HG03521 (cell line): ENCODE data around the gene TTC23L.

Source experiments
- ATAC-seq: cut with Tn5 transposase; IDR thresholded peaks from one replicate; pipeline ENCODE4 v1.9.1; 2021; ENCODE audit warnings: mild to moderate bottlenecking, moderate library complexity; ENCODE audit not compliant: unreplicated experiment

Gene TTC23L

DNA sequence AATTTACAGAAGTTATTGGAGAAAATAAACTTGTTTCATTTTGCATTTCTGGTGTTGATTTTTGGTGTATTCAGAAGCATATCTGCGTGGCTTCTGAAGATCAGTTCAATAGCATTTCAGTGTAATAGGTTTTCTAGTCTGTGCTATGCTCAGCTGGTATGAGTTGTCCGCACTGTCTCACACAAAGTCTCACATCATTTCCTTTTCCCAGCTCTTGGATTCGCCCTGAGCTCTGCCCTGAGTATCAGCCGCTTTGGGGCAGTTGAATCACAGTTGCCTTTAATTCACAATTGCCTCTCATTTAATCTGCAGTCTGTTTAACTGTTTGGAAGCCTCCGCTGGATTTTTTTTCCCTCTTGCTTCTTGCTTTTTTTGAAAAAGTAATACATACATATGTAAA lies 6.4 kb upstream of the TTC23L start:
- no peak for ATAC-seq

DNA sequence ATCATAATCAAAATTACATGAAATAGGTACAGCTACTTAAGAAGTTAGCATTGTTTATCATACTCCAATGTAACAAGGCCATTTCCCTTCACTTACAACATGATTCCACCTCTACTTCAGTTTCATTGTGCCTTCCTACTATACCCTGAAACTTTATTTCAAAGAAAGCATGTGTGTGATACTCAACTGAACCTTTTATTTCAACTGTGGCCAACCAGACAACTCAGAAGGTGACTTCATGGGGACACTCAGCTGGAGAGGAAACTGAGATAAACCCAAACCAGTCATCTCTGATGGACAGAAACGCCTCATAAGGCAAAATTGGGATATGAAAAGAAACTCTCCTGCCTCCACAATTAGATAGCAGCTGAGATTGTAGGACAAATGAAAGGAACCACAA lies 5.9 kb upstream of the TTC23L start:
- ATAC-seq = no peak

DNA sequence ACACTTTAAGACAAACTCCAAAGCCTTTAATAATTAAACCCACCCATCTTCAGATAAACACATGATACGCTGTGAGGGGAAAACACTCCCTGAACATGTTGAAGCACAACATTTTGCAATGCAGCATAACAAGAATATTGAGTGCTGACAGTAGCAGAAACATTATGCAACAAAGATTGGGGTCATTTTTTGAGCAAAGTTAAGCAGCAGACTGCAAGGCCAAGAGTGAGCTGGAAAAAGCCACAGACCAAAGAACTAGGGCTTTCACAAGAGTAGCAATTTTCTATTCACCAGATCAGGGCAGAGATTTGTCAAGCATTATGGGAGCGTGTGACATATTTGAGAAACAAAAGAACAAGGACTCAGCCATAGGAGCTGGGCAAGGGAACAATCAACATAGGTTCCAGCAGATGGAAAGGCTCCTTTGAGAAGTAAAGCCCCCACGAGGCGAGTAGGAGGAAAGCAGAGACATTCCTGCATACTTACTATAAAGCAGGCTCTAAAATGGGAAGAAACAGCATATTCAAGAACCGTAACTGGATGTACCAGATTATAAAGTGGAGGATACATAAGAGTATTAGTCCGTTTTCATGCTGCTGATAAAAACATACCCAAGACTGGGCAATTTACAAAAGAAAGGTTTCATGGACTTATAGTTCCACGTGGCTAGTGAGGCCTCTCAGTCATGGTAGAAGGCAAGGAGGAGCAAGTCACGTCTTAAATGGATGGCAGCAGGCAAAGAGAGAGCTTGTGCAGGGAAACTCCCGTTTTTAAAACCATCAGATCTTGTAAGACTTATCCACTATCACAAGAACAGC lies 4.8 kb upstream of the TTC23L start:
- no peak for ATAC-seq

DNA sequence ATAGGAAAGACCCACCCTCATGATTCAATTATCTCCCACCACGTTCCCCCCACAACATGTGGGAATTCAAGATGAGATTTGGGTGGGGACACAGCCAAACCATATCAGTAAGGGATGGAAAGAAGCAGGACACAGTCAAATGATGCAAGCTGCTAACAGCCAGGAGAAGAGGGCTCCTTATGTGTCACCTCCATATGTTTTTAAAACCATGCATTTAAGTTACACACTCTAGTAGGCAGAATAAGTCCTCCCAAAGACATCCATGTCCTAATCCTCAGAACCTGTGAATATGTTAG lies 4.2 kb upstream of the TTC23L start:
- ATAC-seq = no peak

DNA sequence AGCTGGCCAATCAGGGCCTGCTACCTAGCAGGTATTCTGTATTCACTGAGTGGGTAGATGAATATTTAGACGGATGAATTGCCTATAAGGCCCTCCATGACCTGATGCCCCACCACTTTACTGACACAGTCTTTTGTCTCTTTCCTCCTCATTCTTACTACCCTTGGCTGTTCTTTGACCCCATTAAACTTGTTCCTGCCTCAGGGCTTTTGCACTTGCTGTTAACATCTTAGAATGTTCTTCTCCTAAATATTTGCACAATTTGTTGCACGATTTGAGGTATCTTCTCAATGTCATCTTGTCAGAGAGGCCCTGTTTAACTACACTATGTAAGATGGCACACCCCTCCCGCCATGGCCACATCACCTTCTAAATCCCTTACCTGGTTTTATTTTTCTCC lies 3.3 kb upstream of the TTC23L start:
- no peak for ATAC-seq

DNA sequence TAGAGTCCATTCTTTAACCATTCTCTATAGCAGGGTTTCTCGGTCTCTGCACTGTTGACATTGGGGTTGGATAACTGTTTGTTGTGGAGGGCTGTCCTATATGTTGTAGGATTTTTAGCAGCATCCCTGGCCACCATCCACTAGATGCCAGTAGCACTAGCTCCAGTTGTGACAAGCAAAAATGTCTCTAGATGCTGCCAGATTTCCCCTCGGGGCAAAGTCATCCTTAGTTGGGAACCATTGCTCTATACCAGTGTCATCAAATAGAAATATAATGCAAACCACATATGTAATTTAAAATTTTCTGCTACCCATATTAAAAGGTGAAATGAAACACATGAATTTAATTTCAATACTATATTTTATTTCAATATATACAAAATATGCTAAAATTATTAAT lies 2.9 kb downstream of the TTC23L start:
- ATAC-seq = no peak

DNA sequence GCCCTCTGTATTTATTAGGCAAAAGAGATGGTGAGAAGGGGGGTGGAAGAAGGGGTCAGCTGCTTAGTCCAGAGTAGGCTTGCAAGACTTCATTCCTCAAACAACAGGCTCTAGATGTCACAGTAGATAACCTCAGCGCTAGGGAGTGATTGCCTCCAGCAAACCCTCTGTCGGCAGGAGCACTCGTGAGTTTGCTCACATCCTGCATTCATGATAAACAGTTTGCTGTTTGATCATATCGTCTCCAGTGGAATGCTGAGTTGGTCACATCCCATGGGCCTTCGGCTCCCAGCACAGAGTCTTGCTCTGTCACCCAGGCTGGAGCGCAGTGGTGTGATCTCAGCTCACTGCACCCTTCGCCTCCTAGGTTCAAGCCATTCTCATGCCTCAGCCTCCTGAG lies 3.6 kb downstream of the TTC23L start:
- no peak for ATAC-seq

DNA sequence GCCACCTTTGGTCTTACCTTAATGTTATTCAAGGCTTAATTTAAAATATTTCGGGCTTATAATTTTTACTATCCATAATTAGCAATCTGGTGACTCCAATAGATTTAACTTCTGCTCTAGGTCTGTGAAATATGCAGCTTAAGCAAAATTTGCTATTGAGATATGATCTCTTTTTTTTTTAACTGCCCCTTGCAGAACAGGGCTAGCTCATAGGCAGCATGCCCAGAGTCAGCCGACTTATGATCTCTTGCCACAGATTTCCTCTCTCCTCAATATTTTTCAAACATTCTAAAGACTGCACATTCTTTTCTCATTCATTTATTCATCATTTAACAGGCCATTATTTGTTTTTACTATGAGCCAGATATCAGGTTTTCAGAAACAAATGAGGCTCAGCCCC lies 4.5 kb downstream of the TTC23L start:
- ATAC-seq = no peak

DNA sequence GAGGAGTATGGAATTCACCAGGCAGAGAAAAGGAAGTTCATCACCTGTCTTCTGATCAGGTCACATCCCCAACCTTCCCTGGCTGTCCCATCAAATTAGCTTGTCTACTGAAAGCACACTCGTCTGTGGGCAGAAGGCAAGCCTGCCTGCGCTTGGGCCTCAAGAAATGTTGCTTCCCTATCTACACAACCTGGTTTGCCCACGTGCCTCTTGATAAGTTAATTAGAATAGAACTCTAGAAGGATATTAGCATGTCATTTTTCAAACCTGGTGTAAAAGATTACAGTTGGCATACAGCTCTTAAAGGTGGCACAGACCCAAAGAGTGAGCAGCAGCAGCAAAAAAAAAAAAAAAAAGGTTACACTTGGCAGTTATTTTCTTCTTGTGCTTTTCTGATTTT lies 5.1 kb downstream of the TTC23L start:
- no peak for ATAC-seq

DNA sequence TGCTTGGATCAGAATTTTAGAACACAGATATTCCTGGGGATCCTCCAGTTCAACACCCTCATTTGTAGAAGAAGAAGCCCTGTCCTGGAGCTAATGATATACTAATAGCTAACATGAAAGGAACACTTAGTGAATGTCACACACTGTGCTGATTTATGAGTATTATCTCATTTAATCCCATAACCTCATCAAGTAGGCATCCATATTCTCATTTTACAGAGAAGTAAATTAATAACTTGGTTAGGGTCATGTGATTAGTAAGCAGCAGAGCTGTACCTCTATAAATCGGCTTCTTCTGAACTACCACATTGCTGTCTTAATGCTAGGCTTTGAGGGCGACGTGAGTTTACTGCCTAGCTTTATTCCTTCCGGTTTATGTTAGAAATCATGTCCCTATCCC lies 6.0 kb downstream of the TTC23L start:
- ATAC-seq = no peak

DNA sequence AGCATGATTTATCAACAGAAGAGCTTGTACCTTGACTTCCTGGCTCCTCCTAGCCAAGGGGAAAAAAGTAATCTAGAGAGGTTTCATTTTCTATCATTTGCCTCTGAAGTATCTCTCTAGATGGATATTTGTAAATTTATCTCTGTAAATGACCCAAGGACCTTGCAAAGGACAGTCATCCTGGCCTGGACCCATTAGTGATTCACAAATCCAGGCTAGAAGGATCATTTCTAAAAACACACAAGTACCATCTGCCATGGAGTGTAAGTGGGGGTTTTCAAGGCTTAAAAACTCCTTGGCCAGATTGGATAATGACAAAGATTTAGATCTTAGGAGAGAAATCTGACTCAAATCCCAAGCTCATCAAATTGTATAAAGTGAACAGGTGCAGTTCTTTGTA lies 8.1 kb downstream of the TTC23L start:
- no peak for ATAC-seq

DNA sequence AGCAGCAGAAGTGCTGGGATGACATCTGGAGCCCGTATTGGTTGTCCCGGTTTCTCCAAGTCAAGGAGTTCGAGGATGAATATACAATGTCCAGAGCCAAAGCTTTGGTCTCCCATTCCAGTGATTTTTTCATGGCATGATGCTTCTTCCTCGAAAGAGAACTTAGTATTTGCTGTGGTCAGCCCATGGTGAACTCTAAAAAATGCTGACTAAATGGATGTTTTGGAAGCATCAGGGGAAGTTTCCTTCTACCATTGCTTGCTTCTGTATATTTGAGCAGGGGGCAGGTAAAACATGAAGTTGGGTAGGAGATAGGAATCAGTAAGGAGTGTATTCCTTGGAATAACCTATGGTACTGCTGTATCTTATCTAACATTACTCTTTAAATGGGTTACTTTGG lies 8.6 kb downstream of the TTC23L start:
- ATAC-seq = no peak

DNA sequence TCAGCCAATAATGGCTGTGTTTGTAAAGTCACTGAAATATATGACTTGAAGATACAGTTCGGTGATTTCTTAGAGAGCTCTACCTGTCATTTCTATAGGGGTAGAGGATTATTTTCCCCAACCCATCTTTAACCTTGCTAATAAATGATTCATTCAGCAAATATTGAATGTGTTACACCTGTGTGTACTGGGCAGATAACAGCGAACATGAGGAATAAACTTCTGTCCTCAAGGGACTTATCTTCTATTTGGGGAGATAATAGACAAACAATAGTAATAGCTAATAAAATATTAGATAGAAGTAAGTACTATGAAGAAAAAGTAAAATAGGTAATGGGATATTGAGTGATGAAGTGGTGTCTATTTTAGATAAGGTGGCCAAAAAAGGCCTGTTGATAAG lies 9.3 kb downstream of the TTC23L start:
- no peak for ATAC-seq

DNA sequence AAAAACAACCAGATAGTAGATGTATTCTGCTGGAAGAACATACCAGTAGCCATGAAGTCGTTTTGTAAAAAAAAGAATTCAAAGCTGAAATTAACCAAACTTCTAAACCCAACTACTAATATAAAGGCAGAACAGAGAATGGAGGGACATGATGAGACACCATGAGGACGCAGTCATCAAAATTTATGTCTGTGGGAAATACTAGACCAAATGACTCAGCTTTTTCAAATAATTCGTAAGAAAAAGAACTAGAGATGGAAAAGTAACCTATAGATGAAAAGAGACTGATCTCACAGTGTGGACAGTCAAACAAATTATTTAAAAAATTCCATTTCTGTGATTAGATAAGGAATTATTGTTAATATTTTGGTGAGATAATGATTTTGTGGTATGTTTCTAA lies 10.3 kb downstream of the TTC23L start:
- ATAC-seq = no peak

DNA sequence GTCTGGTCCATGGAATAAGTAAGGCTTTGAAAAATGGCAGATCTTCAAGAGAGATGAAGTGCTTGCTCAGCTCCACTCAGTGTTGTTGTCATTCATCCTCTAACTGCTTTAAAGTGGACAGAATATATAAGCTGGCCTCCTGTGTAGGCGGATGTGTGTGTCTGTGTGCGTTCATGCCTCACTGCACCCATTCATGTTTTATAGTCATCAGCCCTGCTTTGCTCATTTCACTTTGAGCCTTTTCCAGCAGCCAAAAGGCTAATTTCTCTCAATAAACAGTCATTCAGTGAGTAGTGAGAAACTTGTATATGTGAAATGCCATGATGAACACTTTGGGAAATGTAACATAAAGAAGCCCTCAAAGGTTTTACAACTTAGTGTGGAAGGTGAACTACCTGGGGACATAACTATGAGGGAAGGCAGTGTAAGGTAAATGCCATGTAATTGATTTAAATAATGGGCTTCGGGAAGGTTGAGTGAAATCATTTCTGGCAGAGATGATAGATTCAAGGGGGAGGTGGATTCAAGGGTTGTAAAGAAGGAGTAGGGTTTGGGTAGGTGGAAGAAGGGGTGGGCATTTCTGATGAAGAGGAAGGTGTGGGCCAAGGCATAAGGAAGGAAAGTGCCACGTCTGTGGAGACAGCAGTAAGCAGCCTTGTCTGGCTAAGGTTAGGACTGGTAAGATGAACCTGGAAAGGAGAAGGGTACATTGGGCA lies 15.7 kb downstream of the TTC23L start:
- ATAC-seq = peak; percentile 91

DNA sequence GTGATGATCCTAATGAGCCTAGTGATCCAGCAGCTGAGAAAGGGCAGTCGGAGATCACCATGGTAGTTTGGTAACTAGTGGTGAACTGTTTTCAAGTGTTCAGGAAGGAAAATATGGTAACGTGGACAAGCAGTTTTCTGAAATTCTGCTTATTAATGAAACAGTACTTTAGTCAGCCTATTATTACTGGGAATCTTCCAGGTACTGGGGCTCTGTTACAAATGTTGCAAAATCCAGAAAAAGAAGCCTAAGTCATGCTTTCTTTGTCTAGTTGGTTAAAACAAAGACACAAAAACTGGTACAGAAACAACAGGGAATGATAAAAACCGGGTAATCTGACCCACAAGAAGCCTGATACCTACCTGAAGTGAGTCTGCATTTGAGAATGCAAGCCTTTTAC lies 18.2 kb downstream of the TTC23L start:
- no peak for ATAC-seq

DNA sequence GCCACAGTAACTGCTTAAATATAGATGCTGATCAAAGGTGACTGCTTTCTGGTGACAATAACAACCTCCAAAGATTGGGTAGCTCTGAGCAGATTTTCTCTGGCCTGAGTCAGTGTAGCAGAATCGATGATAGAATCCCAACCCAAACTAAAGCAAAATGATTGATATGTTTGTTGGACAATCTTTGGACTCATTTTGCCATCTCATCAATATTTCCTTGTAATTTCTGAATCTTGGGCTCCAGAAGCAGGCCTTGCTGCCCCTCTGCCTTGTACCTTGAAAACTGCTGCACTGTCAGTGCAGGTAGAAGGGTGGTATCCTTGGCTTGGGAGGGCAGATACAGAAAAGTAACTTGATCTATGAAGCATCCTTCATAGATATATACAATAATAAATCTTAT lies 18.9 kb downstream of the TTC23L start:
- ATAC-seq = no peak

DNA sequence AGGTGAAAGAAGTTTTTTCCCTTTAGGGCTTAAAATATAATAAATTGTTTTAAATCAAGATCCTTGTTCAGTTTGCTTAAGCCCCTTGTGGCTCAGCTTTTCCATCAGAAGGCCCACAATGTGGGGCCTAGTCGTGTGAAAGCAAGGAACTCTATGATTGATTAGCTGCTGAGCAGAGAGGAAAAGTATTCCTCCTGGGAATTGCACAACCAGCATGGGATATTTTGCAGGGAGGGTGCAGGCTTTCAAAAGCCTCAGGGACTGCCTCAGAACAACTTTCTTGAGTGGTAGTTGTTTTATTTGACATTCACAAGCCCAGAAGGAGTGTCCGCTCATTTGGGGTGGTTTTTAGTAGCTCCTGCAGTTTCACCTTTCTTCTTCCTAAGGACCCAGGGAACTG lies 19.8 kb downstream of the TTC23L start:
- no peak for ATAC-seq

DNA sequence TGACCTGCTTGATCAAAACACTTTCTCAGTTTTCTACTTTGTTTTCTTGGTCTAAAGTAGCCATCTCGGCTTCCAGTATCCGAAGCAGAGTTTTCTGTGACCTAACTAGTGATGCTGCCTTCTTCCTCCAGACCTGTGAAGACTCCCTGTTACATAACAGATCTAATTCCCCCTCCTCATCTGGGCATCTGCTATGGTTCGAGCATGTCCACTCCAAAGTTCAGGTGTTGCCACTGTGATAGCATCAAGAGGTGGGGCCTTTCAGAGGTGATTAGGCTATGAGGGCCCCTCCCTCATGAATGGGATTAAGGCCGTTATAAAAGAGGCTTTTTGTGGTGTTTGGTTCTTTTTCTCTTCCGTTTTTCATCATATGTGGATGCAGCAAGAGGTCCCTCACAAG lies 20.3 kb downstream of the TTC23L start:
- ATAC-seq = no peak

DNA sequence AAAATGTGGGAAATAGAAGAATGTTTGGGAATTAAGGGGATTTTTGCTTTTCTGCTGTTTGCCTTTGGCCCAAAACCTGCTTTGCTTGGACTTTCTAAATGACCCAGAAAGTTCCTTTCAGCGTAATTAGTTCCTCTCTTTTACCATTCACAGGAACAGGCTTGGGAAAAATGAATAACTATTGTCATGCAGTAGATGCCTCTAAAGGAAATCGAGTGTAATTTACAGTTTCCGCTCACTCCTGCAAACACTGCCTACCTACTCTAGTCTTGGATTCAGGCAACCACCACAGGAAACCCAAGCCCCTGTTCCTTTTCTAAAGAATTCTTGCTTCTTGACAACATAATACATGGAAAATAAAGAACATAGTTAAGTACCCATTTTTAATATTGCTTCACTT lies 25.0 kb downstream of the TTC23L start:
- no peak for ATAC-seq

DNA sequence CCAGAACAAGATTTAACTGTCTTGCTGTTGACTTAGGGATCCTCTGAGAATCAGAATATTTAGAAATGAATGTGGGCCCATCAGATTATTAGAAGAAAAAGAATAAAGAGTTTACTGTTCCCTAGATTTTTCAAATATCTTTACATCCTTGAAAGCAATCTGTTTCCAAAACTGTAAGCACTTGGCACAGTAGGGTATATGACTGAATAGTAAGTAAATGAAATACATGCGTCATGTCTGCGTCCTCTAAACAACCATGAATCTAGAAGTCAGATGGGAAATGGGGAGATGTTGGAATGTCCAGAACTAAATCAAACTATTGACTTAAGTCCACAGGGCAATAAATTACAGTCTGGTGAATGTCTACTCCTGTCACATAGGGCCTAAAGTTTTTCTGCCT lies 26.1 kb downstream of the TTC23L start:
- no peak for ATAC-seq

DNA sequence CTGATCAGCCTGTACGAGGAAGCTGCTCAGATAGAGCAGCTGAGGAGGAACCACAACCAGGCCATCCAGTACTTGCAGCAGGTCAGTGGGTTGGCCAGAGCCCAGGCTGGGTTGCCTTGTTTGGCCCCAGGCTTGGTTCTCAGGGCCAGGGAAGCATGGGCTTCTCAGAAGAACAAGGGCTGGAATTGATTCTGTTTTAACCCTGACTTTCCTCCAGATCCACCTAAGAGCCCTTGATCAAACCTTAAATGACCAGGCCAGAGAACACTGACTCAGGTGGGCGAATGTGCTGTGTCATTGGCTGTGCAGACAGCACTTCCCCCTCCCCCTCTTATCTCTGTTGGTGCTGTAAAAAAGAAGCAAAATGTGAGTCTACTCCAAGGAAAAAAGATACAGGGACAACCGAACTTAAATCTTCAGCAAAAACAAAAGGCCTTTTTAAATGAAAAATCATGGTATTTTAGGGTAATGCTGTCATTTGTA lies 28.1 kb downstream of the TTC23L start:
- ATAC-seq = no peak

DNA sequence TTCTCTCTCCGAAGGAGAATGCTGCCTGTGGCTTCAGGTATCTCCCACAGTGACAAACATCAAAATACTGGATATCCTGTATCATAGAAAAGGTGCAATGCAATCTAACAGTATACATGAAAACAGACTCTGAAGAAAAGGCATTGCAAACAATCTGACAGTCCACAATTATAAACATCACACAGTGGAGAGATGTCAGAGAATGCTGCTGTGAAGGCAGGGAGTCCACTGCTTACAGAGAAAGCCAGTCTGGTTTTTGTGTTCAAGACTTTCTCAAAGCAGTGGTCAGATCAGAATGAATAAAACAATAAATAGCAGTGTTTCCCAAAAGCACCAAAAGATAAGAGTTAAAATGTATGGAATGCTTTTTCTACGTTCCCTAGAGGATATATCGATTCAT lies 28.7 kb downstream of the TTC23L start:
- ATAC-seq = no peak
